AG04449 (cell line): ENCODE data around the gene STAM.
A peak's percentile ranks its signal among the peaks of the same experiment; 100 is the strongest.

Source experiments
- CTCF ChIA-PET: fragments of 350-600 bp; formaldehyde crosslinking; extraction: SDS; loops from one replicate; lab custom pipeline; 2021; ENCODE audit warnings: antibody characterized with exemption; lab: Yijun Ruan, JAX
- POLR2A ChIA-PET: fragments of 400-600, 350-600 bp; formaldehyde crosslinking; extraction: SDS; loops from one replicate; lab custom pipeline; 2020; ENCODE audit warnings: antibody characterized with exemption, inconsistent platforms; lab: Yijun Ruan, JAX
- DNase-seq: peaks from one replicate; pipeline ENCODE4 v3.0.0-alpha.2; 2010; ENCODE audit warnings: low read depth, low spot score
- H3K4me3 ChIP-seq: 2 replicates; pipeline ENCODE4 v1.5.1; 2011; ENCODE audit warnings: low read depth, mild to moderate bottlenecking, control low read depth, low read length
- TF ChIP-seq, protein P1 (sequence below): IDR thresholded peaks from one replicate; pipeline ENCODE4 v1.5.1; 2011; ENCODE audit warnings: mild to moderate bottlenecking, moderate library complexity, low read length, control low read depth, inconsistent platforms; ENCODE audit not compliant: insufficient read depth; ENCODE audit errors: missing control alignments

STAM gene

DNA sequence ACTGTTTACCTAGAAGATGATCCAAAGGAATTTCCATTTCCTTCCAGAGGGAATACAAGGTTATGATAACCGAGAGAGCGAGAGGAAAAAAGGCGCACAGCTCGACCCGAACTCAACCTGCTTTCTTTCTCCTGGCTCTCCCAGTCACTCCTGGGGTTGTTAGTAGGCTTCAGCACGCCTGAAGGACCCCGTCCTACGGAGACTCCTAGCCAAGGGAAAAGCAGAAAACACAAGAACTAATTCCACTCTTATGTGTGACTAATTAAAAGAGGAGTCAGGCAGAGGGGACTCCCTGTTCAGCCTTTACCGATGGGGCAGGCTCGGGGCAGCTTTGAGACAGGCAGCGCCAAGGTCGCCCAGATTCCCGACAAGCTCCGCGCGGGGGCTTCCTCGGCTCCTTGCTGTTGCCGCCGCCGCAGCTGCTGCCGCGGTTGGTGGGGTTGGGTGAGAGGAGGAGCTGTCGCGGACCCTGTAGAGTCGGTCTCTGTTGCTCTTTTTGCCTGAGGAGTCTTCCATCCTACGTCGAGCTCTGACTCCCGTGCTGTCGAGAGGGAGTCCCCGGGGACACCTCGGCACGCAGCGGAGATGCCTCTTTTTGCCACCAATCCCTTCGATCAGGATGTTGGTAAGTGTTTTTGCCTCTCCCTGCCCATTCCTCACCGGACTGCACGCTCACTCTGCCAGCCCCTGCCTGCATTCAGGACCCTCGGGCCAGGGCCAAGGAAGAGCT lies at the start of gene STAM:
Gene STAM, plus strand, starts transcription at position 397 of the 730 bp plus-strand sequence. Its CDS starts 189 bp downstream, at position 586.
- CTCF ChIA-PET = interaction anchor here (0.6 to 2.5 kb wide), 8 partner anchors 9 to 595 kb away, joined by 3 to 12 read pairs (median 3); partner anchors contain the start of gene HACD1
- TF ChIP-seq, protein P1, sequence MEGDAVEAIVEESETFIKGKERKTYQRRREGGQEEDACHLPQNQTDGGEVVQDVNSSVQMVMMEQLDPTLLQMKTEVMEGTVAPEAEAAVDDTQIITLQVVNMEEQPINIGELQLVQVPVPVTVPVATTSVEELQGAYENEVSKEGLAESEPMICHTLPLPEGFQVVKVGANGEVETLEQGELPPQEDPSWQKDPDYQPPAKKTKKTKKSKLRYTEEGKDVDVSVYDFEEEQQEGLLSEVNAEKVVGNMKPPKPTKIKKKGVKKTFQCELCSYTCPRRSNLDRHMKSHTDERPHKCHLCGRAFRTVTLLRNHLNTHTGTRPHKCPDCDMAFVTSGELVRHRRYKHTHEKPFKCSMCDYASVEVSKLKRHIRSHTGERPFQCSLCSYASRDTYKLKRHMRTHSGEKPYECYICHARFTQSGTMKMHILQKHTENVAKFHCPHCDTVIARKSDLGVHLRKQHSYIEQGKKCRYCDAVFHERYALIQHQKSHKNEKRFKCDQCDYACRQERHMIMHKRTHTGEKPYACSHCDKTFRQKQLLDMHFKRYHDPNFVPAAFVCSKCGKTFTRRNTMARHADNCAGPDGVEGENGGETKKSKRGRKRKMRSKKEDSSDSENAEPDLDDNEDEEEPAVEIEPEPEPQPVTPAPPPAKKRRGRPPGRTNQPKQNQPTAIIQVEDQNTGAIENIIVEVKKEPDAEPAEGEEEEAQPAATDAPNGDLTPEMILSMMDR = no peak

DNA sequence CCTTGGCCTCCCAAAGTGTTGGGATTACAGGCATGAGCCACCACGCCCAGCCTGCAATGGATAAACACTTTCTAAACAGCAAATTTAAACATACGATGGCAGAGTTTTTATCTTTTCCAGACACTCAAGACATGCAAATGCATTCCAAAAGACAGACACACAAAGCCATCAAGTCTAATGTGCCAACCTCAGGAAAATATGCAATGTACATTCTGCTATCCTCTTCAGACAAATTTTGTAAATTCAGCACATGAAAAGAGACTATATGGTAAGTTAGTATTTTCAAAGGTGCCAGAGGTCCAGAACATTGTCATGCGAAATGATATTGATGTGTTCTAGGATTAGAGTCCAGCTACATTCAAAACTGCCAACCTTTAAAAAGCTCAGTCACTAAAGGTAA lies 46.6 kb upstream of the STAM start:
- H3K4me3 ChIP-seq = no peak overlapping the region
- DNase-seq = no peak
- ChIA-PET POLR2A (no interaction called here), CTCF (interaction anchor here (1.0 to 2.8 kb wide), 9 partner anchors 9 to 770 kb away, joined by 3 to 11 read pairs (median 3); no protein-coding TSS in a partner anchor)
- TF ChIP-seq, protein P1 = no peak

More for the DNA sequence above, at the start of gene STAM:
- POLR2A ChIA-PET = interaction anchor here (0.5 to 2.4 kb wide), 12 partner anchors 11 to 1076 kb away, joined by 3 to 30 read pairs (median 4); partner anchors contain the start of gene HACD1
- DNase-seq = peak; percentile 53
- H3K4me3 ChIP-seq = peak within 1 kb of the TSS; percentile 79

DNA sequence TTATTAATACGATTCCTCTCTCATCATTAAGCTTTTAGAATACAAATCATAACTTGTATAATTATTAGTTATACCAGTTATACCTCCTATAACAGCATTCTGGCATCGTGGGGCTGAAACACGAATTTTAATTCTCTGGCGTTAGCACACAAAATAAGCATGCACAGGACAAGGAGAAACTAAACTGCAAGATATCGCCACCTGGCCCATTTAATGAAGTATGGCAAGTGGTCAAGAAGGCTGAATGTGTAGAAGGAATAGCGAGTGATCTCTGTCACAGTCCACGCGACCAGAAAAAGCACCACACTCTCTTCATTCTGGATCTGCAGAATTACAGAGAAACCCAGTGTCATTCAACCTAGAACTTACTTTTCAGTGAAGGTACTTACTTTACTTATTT lies 44.9 kb upstream of the STAM start:
- TF ChIP-seq, protein P1 = peak; percentile 46
- no peak overlapping the region for H3K4me3 ChIP-seq
- no peak for DNase-seq
- POLR2A ChIA-PET = no interaction called here
- CTCF ChIA-PET = interaction anchor here (0.6 to 2.4 kb wide), 5 partner anchors 10 to 193 kb away, joined by 3 to 9 read pairs (median 4); no protein-coding TSS in a partner anchor

DNA sequence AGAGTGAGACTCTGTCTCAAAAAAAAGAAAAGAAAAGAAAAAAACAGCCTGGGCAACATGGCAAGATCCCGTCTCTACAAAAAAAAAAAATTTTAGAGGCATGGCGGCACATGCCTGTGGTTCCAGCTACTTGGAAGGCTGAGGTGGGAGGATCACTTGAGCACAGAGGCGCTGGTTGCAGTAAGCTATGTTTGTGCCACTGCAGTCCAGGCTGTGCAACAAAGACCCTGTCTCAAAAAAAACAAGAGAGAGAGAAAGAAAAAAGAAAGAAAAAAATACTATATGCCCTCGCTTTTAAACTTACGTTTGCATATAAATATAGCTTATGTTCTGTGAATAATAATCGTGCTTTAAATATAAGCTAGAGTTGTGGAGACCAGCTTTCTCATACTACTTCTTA lies 38.0 kb upstream of the STAM start:
- H3K4me3 ChIP-seq = no peak overlapping the region
- TF ChIP-seq, protein P1 = no peak
- DNase-seq = no peak
- POLR2A ChIA-PET = interaction anchor here (0.7 to 0.8 kb wide), 2 partner anchors 11 to 129 kb away, joined by 3 to 4 read pairs; no protein-coding TSS in a partner anchor
- CTCF ChIA-PET = interaction anchor here (0.6 to 2.2 kb wide), 22 partner anchors 9 to 632 kb away, joined by 3 to 16 read pairs (median 4); partner anchors contain the start of gene HACD1

DNA sequence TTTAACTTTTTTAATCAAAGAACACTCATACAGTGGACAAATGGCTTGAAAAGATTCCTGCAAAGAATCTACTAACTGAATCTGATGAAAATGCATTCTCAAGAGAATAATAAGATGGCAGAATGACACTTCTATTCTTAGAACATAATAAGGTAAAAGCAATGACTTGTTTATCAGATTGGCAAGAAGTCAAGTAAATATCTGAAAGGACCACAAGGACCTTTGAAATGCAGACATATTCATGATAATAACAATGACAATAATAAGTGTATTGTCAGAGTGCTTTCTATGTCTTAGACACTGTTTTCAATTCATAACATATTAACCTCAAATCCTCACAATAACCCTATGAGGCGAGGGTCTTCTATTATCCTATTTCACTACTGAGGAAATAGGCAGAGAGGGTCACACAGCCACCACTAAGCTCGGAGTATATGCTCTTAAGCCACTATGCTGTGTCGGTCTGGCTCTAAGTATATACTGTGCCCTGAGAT lies 37.4 kb upstream of the STAM start:
- H3K4me3 ChIP-seq = no peak overlapping the region
- ChIA-PET CTCF (interaction anchor here (0.6 to 2.2 kb wide), 25 partner anchors 10 to 631 kb away, joined by 3 to 16 read pairs (median 3); no protein-coding TSS in a partner anchor), POLR2A (no interaction called here)
- DNase-seq = no peak
- TF ChIP-seq, protein P1 = no peak

DNA sequence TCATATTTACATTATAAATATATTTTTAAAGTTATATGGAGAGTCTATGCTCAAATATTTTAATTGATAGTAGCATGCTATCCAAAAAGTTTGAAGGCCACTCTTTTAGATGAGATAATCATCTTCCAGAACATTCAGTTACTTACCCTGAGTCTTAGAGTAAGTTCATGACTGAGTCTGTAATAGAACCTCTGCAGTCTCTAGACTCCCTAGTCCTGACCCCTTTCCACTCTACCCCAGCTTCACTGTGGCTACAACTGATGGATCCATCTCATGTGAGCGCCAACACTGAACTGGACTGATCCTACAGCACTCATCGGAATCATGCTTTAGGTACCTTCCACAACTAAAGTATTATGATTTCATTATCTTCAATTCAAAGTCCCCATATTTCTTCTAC lies 36.9 kb upstream of the STAM start:
- no peak overlapping the region for H3K4me3 ChIP-seq
- ChIA-PET POLR2A (no interaction called here), CTCF (interaction anchor here (0.6 to 2.2 kb wide), 14 partner anchors 9 to 266 kb away, joined by 3 to 16 read pairs (median 5); no protein-coding TSS in a partner anchor)
- TF ChIP-seq, protein P1 = no peak
- no peak for DNase-seq
